ENCODE measurements around the gene CA12.

CA12 gene

GRCh38 chr15:63364399-63365272 is 17.0 kb downstream of the CA12 start:
- H3K27me3 ChIP-seq (ENCODE audit: control insufficient read depth, insufficient read depth, low read length): no peaks in the 10 kb centered on the region
- no peak overlapping the region for H3K9ac ChIP-seq
- H3K36me3 ChIP-seq (ENCODE audit: control insufficient read depth, insufficient read depth, low read length): no peaks in the 10 kb centered on the region
- no peaks in the 10 kb centered on the region for H3K4me1 ChIP-seq
- H2AFZ ChIP-seq: no peak overlapping the region
- no peak overlapping the region for H3K4me2 ChIP-seq (ENCODE audit: low read length)
- no peak overlapping the region for H3K27ac ChIP-seq
- H3K4me3 ChIP-seq (ENCODE audit: low read depth, low read length): no peak overlapping the region
- no peaks in the 10 kb centered on the region for H3K9me3 ChIP-seq (ENCODE audit: control insufficient read depth, low read length)
- TF ChIP-seq CTCF (IDR thresholded peaks at IDR 0.05): no peak
- H3K79me2 ChIP-seq: no peaks in the 10 kb centered on the region

DNA sequence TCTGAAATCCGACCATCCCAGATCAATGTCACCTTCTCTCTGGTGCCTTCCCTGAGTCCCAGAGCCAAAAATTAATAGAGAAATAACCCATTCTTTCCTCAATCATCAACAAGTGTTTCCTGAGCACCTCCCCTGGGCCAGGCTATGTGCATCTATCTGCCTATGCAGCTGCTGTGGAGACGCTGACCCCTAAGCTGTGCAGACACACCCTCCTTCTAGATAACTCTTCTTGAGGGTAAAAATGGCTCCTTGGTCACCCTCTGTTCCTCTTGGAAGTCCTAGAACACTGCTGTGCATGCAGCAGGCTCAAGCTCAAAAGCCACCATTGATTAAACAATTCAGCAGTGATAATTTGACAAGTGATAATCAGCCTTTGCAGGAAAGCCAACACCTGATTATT is 18.4 kb downstream of the CA12 start:
- Histone ChIP-seq H3K27ac (no peak overlapping the region), H3K4me1 (no peaks in the 10 kb centered on the region), H3K36me3 (ENCODE audit: control insufficient read depth, insufficient read depth, low read length) (no peaks in the 10 kb centered on the region), H3K79me2 (no peaks in the 10 kb centered on the region), H2AFZ (no peak overlapping the region), H3K4me2 (ENCODE audit: low read length) (no peak overlapping the region), H3K4me3 (ENCODE audit: low read depth, low read length) (no peak overlapping the region), H3K9ac (no peak overlapping the region), H3K9me3 (ENCODE audit: control insufficient read depth, low read length) (no peaks in the 10 kb centered on the region), H3K27me3 (ENCODE audit: control insufficient read depth, insufficient read depth, low read length) (no peaks in the 10 kb centered on the region)
- no peak for TF ChIP-seq CTCF (IDR thresholded peaks at IDR 0.05)

DNA sequence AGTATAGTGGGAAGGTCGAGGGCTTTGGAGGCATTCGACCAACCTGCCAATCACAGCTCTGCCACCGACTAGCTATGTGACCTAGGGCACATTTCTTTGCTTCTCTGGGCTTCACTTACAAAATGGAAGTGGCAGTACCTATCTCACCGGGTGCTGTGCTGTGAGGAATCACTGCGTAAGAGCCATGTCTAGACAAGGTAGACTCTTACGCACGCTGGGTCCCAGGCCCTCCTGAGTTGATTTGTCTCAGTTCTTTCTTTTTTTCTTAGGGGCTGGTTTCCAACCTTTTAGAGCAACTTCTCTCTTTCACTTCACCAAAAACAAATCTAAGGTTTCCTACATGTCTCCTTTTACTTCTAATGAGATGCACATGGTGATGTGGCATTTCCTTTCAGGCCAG is 18.8 kb downstream of the CA12 start:
- no peaks in the 10 kb centered on the region for H3K27me3 ChIP-seq (ENCODE audit: control insufficient read depth, insufficient read depth, low read length)

DNA sequence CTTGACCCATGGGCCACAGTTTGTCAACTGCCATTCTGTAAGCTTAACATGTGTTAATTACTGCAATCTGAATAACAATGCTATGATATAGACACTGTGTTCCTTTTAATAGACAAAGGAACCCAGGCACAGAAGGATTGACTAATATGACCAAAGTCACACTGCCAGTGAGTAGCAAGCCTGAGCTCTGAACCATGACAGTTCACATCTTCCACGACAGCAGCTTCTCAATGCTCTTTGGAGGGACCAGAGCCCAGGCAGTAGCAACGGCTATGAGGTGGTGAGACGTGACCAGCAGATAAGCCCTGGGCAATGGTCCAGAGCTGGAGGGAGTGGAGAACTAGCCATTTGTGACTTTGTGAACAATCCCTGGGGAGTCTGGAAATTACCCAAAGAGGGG is 19.4 kb downstream of the CA12 start:
- Histone ChIP-seq H3K9ac (no peak overlapping the region), H3K79me2 (no peaks in the 10 kb centered on the region), H3K27me3 (ENCODE audit: control insufficient read depth, insufficient read depth, low read length) (no peaks in the 10 kb centered on the region), H3K9me3 (ENCODE audit: control insufficient read depth, low read length) (no peaks in the 10 kb centered on the region), H3K4me2 (ENCODE audit: low read length) (no peak overlapping the region), H3K36me3 (ENCODE audit: control insufficient read depth, insufficient read depth, low read length) (no peaks in the 10 kb centered on the region), H3K4me1 (no peaks in the 10 kb centered on the region), H2AFZ (no peak overlapping the region), H3K4me3 (ENCODE audit: low read depth, low read length) (no peak overlapping the region), H3K27ac (no peak overlapping the region)
- TF ChIP-seq CTCF (IDR thresholded peaks at IDR 0.05): no peak

More for the DNA sequence above, 18.8 kb downstream of the CA12 start:
- TF ChIP-seq CTCF (IDR thresholded peaks at IDR 0.05): no peak
- Histone ChIP-seq H3K9me3 (ENCODE audit: control insufficient read depth, low read length) (no peaks in the 10 kb centered on the region), H3K4me2 (ENCODE audit: low read length) (no peak overlapping the region), H3K4me3 (ENCODE audit: low read depth, low read length) (no peak overlapping the region), H2AFZ (no peak overlapping the region), H3K27ac (no peak overlapping the region), H3K79me2 (no peaks in the 10 kb centered on the region), H3K36me3 (ENCODE audit: control insufficient read depth, insufficient read depth, low read length) (no peaks in the 10 kb centered on the region), H3K9ac (no peak overlapping the region), H3K4me1 (no peaks in the 10 kb centered on the region)

- H3K4me1 ChIP-seq: no peaks in the 10 kb centered on the region
Observed at GRCh38 chr15:63360170-63360569, 21.5 kb downstream of the CA12 start.

More at GRCh38 chr15:63360170-63360569, 21.5 kb downstream of the CA12 start:
- H3K4me2 ChIP-seq (ENCODE audit: low read length): no peak overlapping the region
- no peak overlapping the region for H3K9ac ChIP-seq
- H3K9me3 ChIP-seq (ENCODE audit: control insufficient read depth, low read length): no peaks in the 10 kb centered on the region
- TF ChIP-seq CTCF (IDR thresholded peaks at IDR 0.05): no peak
- no peak overlapping the region for H3K4me3 ChIP-seq (ENCODE audit: low read depth, low read length)
- H3K79me2 ChIP-seq: no peaks in the 10 kb centered on the region
- H3K36me3 ChIP-seq (ENCODE audit: control insufficient read depth, insufficient read depth, low read length): no peaks in the 10 kb centered on the region
- no peak overlapping the region for H2AFZ ChIP-seq
- no peak overlapping the region for H3K27ac ChIP-seq
- no peaks in the 10 kb centered on the region for H3K27me3 ChIP-seq (ENCODE audit: control insufficient read depth, insufficient read depth, low read length)
